ENCODE results near the gene HKDC1.

HKDC1 gene

DNA sequence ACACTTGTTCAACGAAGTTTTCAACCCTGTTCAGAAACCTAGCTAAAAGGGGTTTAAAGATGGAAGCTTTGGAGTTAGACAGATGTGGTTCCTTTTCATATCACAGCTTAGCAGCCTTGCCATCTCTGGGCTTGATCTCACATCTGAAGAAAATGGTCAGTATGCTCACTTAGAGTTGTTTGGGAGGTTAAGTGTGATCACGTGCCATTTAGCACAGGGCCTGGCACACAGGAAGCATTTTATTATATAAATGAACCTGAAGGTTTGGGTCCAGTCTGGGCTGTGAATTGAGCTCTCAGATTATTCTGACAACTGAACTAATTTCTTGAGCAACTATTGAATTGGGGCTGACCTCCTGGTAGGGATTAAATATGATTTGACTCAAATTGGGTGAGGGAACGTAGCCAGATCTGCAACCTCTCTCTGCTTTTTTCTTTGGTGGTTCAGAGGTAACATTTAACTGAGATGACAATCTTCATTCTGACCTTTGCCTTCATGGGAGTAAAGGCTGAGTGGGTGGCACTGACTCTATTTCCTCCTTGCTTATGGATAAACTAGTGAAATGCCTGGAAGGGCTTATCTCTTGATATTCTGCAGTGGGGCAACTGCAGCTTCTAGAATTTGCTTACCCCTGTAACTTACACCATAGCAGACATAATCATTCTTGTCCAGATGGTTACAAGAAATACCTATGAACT is 10.2 kb upstream of the HKDC1 start:
- TF ChIP-seq EZH2phosphoT487 (IDR thresholded peaks at IDR 0.05; ENCODE audit: borderline replicate concordance), result no peak
- TF ChIP-seq, protein P1, sequence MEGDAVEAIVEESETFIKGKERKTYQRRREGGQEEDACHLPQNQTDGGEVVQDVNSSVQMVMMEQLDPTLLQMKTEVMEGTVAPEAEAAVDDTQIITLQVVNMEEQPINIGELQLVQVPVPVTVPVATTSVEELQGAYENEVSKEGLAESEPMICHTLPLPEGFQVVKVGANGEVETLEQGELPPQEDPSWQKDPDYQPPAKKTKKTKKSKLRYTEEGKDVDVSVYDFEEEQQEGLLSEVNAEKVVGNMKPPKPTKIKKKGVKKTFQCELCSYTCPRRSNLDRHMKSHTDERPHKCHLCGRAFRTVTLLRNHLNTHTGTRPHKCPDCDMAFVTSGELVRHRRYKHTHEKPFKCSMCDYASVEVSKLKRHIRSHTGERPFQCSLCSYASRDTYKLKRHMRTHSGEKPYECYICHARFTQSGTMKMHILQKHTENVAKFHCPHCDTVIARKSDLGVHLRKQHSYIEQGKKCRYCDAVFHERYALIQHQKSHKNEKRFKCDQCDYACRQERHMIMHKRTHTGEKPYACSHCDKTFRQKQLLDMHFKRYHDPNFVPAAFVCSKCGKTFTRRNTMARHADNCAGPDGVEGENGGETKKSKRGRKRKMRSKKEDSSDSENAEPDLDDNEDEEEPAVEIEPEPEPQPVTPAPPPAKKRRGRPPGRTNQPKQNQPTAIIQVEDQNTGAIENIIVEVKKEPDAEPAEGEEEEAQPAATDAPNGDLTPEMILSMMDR (conservative IDR thresholded peaks at IDR 0.05; ENCODE audit: low read length), result no peak
- H3K27me3 ChIP-seq (ENCODE audit: insufficient read depth, low read length, poor library complexity, severe bottlenecking), result no peaks in the 10 kb centered on the region
- no peak overlapping the region for H3K4me2 ChIP-seq (ENCODE audit: low read depth, low read length, poor library complexity, severe bottlenecking)

DNA sequence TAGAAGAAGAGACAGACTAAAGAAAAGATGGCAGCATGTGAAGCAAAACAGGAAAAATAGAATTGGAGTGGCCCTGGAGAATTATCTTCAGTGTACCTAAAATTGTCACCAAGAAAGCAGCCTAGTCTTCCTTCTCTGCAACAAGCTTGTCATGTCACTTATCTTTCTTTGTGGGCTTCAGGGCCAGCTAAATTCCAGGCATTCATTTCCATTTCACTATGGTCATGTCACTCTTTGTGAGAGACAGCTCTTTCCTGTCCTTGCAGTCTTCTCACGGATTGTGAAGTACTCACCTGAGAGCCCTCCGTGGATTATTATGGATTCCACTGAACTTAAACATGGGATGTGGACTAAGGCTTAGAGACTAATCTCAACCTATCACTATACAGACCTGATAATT is 9.0 kb upstream of the HKDC1 start:
- Histone ChIP-seq H3F3A (ENCODE audit: low read depth) (no peaks in the 10 kb centered on the region), H3K4me3 (ENCODE audit: low read length, poor library complexity, severe bottlenecking) (no peak overlapping the region), H4K20me1 (ENCODE audit: insufficient read depth, low read length, poor library complexity, severe bottlenecking) (no peaks in the 10 kb centered on the region), H3K4me1 (ENCODE audit: insufficient read depth, low read length, poor library complexity, severe bottlenecking) (no peaks in the 10 kb centered on the region), H3K27me3 (ENCODE audit: insufficient read depth, low read length, poor library complexity, severe bottlenecking) (no peaks in the 10 kb centered on the region), H3K36me3 (ENCODE audit: insufficient read depth, low read length) (peaks cover 30% of the 10 kb centered on the region; the same call in 1 of the 2 replicates), H3K4me2 (ENCODE audit: low read depth, low read length, poor library complexity, severe bottlenecking) (no peak overlapping the region), H3K9me2 (replicated peaks; ENCODE audit: low read depth, low read length) (no peaks in the 10 kb centered on the region), H2AFZ (ENCODE audit: low read length) (no peak overlapping the region), H3K79me2 (ENCODE audit: insufficient read depth, low read length) (no peaks in the 10 kb centered on the region), H3K9ac (ENCODE audit: low read depth, low read length, poor library complexity, severe bottlenecking) (no peak overlapping the region), H3K9me3 (ENCODE audit: insufficient read depth, low read depth, low read length) (no peaks in the 10 kb centered on the region)
- no peak for TF ChIP-seq EZH2phosphoT487 (IDR thresholded peaks at IDR 0.05; ENCODE audit: borderline replicate concordance)
- TF ChIP-seq, protein P1 (conservative IDR thresholded peaks at IDR 0.05; ENCODE audit: low read length), result no peak

More for the DNA sequence above, 10.2 kb upstream of the HKDC1 start:
- Histone ChIP-seq H3K4me3 (ENCODE audit: low read length, poor library complexity, severe bottlenecking) (no peak overlapping the region), H3K9me2 (replicated peaks; ENCODE audit: low read depth, low read length) (no peaks in the 10 kb centered on the region), H2AFZ (ENCODE audit: low read length) (no peak overlapping the region), H3F3A (ENCODE audit: low read depth) (no peaks in the 10 kb centered on the region), H4K20me1 (ENCODE audit: insufficient read depth, low read length, poor library complexity, severe bottlenecking) (no peaks in the 10 kb centered on the region), H3K36me3 (ENCODE audit: insufficient read depth, low read length) (peaks cover 36% of the 10 kb centered on the region; the same call in 1 of the 2 replicates), H3K4me1 (ENCODE audit: insufficient read depth, low read length, poor library complexity, severe bottlenecking) (no peaks in the 10 kb centered on the region), H3K79me2 (ENCODE audit: insufficient read depth, low read length) (no peaks in the 10 kb centered on the region), H3K9ac (ENCODE audit: low read depth, low read length, poor library complexity, severe bottlenecking) (no peak overlapping the region), H3K9me3 (ENCODE audit: insufficient read depth, low read depth, low read length) (no peaks in the 10 kb centered on the region)

DNA sequence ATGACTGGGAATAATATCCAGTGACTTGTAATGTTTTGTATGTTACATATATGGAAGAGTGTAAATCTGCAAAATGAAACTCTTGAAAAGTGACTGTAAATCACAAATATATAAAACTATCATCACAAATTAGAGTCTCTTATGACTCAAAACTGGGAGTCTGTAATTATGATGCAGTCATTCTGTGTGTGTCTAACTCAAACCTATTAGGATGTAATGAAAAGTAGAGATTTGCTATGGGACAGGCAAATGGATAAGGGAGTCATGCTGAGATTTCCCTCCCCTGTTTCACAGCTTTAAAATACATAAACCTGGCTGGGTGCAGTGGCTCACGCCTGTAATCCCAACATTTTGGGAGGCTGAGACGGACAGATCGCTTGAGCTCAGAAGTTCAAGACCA is 8.6 kb upstream of the HKDC1 start:
- Histone ChIP-seq H3K9me3 (ENCODE audit: insufficient read depth, low read depth, low read length) (no peaks in the 10 kb centered on the region), H3K36me3 (ENCODE audit: insufficient read depth, low read length) (peaks cover 26% of the 10 kb centered on the region; the same call in 1 of the 2 replicates), H3K4me2 (ENCODE audit: low read depth, low read length, poor library complexity, severe bottlenecking) (no peak overlapping the region), H3K79me2 (ENCODE audit: insufficient read depth, low read length) (no peaks in the 10 kb centered on the region), H3K27me3 (ENCODE audit: insufficient read depth, low read length, poor library complexity, severe bottlenecking) (no peaks in the 10 kb centered on the region), H4K20me1 (ENCODE audit: insufficient read depth, low read length, poor library complexity, severe bottlenecking) (no peaks in the 10 kb centered on the region), H3K9me2 (replicated peaks; ENCODE audit: low read depth, low read length) (no peaks in the 10 kb centered on the region), H3F3A (ENCODE audit: low read depth) (no peaks in the 10 kb centered on the region), H3K4me1 (ENCODE audit: insufficient read depth, low read length, poor library complexity, severe bottlenecking) (no peaks in the 10 kb centered on the region), H3K9ac (ENCODE audit: low read depth, low read length, poor library complexity, severe bottlenecking) (no peak overlapping the region), H2AFZ (ENCODE audit: low read length) (no peak overlapping the region), H3K4me3 (ENCODE audit: low read length, poor library complexity, severe bottlenecking) (no peak overlapping the region)
- TF ChIP-seq, protein P1 (conservative IDR thresholded peaks at IDR 0.05; ENCODE audit: low read length), result no peak
- TF ChIP-seq EZH2phosphoT487 (IDR thresholded peaks at IDR 0.05; ENCODE audit: borderline replicate concordance), result no peak
